Fibroblast of lung (primary cell): ENCODE results near the gene SLC4A5.

Experiments
- EZH2 ChIP-seq: IDR thresholded peaks from 2 replicates; pipeline ENCODE4 v1.5.1; 2012; ENCODE audit warnings: low read length, control low read depth, mild to moderate bottlenecking; ENCODE audit errors: missing control alignments
- TF ChIP-seq, protein P1 (sequence below), 2 donors: IDR thresholded peaks in 1 of 2; conservative IDR thresholded peaks in 1 of 2; 1 replicate in 1 of 2; 2 replicates in 1 of 2; pipeline ENCODE4 v1.5.1; 2011 to 2012; ENCODE audit warnings: low read length in 2 of 2, control low read depth in 1 of 2, inconsistent platforms in 1 of 2, low read depth in 1 of 2, mild to moderate bottlenecking in 1 of 2

GRCh38 chr2:74293191-74293991 lies 49.8 kb downstream of the SLC4A5 start:
- TF ChIP-seq, protein P1, sequence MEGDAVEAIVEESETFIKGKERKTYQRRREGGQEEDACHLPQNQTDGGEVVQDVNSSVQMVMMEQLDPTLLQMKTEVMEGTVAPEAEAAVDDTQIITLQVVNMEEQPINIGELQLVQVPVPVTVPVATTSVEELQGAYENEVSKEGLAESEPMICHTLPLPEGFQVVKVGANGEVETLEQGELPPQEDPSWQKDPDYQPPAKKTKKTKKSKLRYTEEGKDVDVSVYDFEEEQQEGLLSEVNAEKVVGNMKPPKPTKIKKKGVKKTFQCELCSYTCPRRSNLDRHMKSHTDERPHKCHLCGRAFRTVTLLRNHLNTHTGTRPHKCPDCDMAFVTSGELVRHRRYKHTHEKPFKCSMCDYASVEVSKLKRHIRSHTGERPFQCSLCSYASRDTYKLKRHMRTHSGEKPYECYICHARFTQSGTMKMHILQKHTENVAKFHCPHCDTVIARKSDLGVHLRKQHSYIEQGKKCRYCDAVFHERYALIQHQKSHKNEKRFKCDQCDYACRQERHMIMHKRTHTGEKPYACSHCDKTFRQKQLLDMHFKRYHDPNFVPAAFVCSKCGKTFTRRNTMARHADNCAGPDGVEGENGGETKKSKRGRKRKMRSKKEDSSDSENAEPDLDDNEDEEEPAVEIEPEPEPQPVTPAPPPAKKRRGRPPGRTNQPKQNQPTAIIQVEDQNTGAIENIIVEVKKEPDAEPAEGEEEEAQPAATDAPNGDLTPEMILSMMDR (conservative IDR thresholded peaks at IDR 0.05 in 1 of 2, IDR thresholded peaks at IDR 0.05 in 1 of 2; ENCODE audit: low read depth in 1 of 2, low read length in 2 of 2), result no peak
- TF ChIP-seq EZH2, result no peak
